Germinal center (tissue), 1 donor: ENCODE measurements around the gene C1QTNF5.

Source experiments
- DNase-seq: peaks from one replicate; pipeline ENCODE4 v3.0.0; 2012; ENCODE audit warnings: mixed read lengths, low spot score

Gene C1QTNF5

GRCh38 chr11:119290894-119291497, 49.7 kb downstream of the C1QTNF5 start:
- no peak for DNase-seq
